Tongue (tissue), 2 donors: Measurements from ENCODE around the gene FAM151A. TPM values are rescaled to one million over a fixed set of nuclear protein-coding genes. Genes with fewer than 3 reads are reported as not detected.

Source experiments
- DNase-seq: peaks from one replicate; pipeline ENCODE4 v3.0.0-alpha.2; 2015
- total RNA-seq: library from RNA; depleted of rRNA; stranded (reverse); fragments of >200 nt; gene quantifications from one replicate; pipeline ENCODE4 v1.2.3, GENCODE V29; 2014

Gene FAM151A
- total RNA-seq, 1 donor from 2014 or later = not detected

GRCh38 chr1:54579337-54579781 lies 44.0 kb downstream of the FAM151A start:
- DNase-seq = no peak

GRCh38 chr1:54577612-54578011 lies 45.7 kb downstream of the FAM151A start:
- peak; percentile 86 for DNase-seq

DNA sequence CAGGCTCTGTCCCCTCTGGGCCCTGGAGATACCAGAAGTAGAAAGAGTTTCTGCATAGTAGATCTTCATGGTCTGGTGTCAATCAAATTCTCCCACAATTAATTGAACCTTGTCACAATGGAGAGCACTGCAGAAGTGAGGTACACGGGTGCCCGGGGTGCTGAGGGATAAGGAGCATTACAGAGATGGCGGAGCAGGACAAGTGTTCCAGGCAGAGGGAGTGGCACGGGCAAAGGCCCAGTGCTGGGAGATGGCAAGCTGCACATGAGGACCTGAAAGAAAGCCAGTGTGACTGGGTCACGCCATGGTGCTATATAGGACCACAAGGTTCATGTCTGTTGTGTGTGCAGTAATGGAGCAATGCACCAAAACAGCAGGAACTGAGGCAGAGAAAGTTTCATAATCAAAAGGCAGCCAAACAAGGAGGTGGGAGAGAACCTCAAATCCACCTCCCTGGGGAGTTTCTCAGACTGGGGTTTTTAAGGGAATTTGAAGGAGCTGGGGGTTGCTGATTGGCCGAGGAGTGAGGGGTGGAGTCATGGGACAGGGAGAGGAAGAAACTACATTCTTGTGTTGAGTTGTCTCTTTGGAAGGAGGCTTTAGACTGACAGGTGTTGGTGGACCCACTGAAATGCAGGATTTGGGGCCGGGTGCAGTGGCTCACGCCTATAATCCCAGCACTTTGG lies 47.6 kb downstream of the FAM151A start:
- no peak for DNase-seq

- DNase-seq = no peak
Measured at GRCh38 chr1:54575161-54575560, 48.2 kb downstream of the FAM151A start.

DNA sequence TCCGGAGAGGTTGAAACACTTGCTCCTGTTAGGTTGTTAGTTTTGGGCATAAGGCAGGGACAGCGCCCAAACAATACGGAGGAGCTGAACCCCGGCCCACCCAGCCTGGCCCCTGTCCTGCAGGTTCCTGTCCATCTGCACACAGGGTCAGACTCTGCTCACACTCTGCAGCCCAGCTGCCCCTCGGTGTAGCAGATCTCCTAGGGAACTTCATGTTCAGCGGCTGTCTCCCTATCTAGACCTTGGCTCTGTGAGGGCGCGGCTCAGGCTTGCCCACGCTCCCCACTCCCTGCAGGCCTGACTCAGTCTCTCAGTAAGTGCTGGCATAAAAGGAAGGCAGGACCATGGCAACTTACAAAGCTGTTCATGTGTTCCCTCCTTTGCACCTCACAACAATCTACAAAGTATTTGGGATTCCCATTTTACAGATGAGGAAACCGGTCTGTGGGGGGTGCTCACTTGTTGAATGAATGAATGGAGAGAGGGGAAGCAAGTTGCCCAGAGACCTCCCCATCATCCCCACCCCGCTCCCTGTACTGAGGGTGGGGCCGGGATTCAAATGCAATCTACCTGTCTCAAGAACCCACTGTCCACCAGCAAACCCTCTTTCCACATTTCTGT lies 49.1 kb downstream of the FAM151A start:
- DNase-seq = no peak

DNA sequence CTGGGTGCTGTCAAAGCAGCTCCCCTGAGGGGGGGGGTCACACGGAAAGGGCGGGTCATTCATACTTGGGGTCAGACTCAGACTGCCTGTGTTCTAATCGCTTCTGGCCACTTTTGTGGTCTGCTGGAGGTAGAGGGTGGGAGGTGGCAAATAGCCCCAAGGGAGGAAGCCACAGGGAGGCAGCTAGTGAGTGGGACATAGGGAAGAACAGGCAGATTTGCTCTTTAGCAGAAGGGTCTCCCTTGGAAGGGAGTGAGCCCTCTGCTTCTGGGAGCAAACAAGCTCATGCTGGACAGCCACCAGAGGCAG lies 50.8 kb downstream of the FAM151A start:
- DNase-seq = no peak

DNA sequence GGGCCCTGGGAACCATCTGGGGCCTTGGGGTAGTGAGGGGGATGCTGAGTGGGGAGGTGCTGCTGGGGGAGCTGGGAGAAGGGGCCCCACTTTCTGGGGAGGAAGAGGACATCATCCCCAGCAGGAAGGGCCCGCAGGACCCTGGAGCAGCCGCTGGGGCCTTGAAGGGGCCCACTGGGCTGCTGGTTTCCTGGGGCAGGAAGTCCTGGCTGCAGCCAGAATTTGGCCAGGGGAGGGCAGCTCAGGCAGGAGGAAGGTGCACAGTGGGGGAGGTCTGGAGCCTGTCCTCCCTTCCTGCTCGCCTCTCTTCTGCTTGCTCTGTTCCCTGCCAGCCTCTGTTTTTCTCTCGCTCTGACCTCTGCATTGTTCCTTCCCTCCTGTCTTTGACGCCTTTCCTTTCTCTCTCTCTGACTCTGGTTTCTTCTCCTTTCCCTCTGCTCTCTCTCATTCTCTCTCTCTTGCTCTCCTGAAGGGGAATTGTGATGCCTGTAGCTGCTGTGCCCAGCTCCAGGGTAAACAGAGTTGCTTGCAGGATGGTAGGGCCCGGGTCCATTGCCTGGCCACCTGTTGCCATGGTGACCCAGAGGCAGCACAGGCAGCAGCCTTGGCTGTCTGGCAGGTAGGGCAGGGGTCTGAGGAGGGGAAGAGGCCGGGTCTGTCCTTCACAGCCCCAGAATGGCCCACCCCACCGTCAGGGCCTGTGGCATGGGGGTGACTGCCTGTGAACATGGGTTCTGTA lies 51.4 kb downstream of the FAM151A start:
- DNase-seq = no peak

DNA sequence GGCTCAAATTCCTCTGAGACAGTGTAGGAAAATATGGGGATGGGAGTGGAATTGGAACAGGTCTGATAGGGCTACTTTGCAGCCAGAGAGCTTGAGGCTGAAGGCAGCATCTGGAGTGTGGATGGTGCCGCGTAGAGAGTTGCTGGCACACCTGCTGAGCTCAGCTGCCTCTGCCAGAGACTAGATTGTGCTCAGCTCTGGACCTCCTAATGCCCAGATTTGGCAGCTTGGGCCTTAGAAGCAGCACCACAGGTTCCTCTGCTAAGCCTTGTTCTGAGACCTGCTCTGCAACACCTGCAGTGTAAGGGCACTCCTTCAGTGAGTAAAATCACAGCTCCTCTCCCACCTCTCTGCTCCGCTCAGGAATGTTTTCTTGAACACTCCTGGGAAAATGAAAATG lies 52.0 kb downstream of the FAM151A start:
- DNase-seq = no peak

GRCh38 chr1:54570161-54570560 lies 53.2 kb downstream of the FAM151A start:
- DNase-seq = no peak

GRCh38 chr1:54569339-54569738 lies 54.0 kb downstream of the FAM151A start:
- no peak for DNase-seq

DNA sequence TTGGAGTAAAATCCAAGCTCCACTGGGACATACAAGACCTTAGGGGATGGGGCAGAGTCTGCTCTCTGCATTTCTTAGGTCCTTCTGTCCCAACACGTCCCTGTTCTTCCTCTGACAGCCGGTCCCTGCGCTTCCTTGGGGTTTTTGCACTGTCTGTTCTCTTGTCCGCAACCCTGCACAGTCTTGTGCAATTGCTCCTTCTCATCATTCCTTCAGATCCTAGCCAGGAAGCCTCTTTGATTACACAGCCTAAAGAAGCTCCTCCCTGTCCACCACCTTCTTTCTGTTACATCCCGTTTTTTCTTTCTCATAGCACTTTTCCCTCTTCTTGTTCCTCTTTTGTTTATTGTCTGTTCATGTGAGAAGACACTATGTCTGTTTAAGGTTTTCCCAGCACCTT lies 55.4 kb downstream of the FAM151A start:
- DNase-seq = no peak

GRCh38 chr1:54566438-54567141 lies 56.7 kb downstream of the FAM151A start:
- no peak for DNase-seq

- no peak for DNase-seq
Measured at GRCh38 chr1:54565113-54565501, 58.2 kb downstream of the FAM151A start.

DNA sequence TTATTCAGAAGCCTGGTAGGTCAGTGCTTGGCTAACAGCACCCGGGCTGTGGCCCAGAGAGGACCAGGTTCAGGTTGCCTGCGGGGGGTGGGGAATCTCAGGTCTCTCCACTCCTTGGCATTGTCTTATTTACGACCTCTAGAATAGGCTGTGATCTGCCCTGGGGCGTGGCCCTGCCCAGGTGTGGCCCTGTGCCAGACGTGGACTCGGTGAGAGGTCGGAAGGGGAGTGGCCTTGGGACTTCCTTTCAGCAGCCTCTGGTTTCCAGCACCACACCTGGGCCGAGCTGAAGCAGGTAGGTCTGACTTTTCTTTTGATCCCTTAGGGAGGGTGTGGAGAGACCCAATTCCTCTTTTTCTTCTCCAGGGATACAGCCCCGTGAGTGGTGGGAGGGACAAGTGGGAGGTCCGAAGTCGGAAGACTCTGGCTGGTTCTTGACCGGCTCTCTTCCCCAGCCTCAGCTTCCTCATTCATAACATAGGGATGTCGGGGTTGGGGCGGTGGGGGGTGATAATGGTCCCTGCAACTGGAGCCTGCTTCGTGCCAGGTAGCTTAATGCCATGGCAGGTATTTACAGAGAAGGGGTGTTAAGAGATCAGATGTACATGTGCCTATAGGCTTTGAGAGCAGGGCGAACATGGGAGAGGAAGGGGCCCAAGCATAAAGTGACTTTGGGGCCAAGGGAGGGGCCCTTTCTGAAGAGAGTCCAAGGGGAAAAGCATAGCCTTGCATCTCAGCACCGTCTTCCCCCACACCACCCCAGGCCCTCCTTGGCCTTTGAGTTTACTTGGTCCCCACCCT lies 58.8 kb downstream of the FAM151A start:
- DNase-seq = no peak

DNA sequence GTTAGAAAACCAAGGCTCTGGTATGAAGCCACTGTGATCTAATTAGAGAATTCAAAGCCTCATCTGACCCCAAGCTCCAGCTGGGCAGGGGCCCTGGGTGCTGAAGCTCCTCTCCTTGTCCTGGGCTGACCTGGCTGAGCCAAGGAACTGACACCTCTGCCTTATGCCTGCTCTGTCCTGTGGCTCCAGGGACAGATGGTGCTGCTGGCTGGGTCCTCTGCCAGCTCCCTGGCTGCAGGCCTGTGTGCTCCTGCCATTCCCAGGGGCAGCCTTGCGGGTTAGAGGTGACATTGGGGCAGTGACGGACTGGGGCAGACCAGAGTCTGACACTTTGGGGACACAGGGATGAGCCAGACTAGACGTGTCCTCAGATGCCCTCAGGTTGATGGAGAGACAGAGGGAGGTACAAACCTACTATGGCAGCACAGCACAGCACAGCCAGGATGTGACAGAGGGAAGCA lies 63.5 kb downstream of the FAM151A start:
- no peak for DNase-seq

Other genes starting within 250 kb of the FAM151A start
- 17.2 TPM for gene SSBP3, start 217.1 kb downstream of the FAM151A start, total RNA-seq
- 18.2 TPM for gene ACOT11, start 75.3 kb downstream of the FAM151A start, total RNA-seq
- gene MROH7, start 18.3 kb upstream of the FAM151A start, total RNA-seq = 4.2 TPM
- gene TTC4, start 92.3 kb upstream of the FAM151A start, total RNA-seq = 42.4 TPM
- 5.8 TPM for gene PARS2, start 141.0 kb upstream of the FAM151A start, total RNA-seq
- 8.7 TPM for gene TTC22, start 177.8 kb upstream of the FAM151A start, total RNA-seq